Umbilical cord (tissue), 2 donors: ENCODE measurements around the gene APC2. TPM values are rescaled to one million over a fixed set of nuclear protein-coding genes. Genes with fewer than 3 reads are reported as not detected.
"Not testable (repeated sequence)": the region's sequence is repeated elsewhere in the genome, so short reads cannot be mapped to it uniquely, and the experiment has no call there.

Experiments
- DNase-seq: peaks from one replicate; pipeline ENCODE4 v3.0.0-alpha.2; 2015; ENCODE audit warnings: low spot score
- total RNA-seq: library from RNA; depleted of rRNA; stranded (reverse); fragments of >200 nt; gene quantifications from one replicate; pipeline ENCODE4 v1.2.3, GENCODE V29; 2014; ENCODE audit warnings: low replicate concordance; ENCODE audit not compliant: insufficient read depth

The APC2 gene
- total RNA-seq, 1 donor from 2014 or later, result 0.72 TPM

DNA sequence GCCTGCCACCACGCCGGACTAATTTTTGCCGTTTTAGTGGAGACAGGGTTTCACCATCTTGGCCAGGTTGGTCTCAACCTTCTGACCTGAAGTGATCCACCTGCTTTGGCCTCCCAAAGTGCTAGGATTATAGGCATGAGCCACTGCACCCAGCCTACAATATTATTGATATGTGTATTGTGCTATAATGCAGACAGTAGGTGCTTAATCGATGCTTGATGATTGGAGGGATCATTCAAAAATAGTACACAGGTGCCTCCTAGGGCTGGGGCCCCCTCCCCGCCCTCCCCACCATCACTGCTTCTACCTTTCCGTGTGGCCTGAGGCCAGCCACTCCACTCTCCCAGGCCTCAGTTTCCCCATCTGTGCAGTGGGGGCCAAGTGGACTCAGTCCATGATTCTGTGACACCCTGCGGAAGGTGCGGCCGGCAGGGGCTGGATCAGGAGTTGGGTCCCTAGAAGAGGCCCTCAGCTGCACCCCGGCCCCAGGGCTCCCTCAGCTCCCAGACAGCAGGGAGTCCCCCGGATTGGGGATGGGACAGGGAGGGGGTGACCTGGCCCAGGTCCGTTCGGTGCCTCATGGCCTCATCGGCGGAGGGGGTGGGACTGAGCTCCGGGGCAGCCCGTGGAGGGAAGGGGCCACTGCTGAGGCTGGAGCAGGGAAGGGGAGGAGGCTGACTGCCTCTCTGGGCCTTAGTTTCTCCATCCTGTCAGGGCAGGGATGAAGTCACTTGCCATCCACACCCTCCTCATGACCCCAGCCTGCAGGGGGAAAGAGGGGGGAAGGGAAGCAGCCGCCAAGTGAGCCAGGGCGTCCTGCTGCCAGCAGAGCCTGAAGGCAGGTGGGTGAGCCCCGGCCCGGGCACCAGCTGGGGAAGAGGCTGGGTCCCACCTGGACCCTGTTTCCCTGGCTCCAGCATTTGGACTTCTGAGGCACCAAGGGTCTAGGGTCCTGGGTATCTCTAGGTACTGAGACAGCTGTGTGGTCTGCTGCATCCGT, 61.7 kb downstream of the APC2 start:
- no peak for DNase-seq

DNA sequence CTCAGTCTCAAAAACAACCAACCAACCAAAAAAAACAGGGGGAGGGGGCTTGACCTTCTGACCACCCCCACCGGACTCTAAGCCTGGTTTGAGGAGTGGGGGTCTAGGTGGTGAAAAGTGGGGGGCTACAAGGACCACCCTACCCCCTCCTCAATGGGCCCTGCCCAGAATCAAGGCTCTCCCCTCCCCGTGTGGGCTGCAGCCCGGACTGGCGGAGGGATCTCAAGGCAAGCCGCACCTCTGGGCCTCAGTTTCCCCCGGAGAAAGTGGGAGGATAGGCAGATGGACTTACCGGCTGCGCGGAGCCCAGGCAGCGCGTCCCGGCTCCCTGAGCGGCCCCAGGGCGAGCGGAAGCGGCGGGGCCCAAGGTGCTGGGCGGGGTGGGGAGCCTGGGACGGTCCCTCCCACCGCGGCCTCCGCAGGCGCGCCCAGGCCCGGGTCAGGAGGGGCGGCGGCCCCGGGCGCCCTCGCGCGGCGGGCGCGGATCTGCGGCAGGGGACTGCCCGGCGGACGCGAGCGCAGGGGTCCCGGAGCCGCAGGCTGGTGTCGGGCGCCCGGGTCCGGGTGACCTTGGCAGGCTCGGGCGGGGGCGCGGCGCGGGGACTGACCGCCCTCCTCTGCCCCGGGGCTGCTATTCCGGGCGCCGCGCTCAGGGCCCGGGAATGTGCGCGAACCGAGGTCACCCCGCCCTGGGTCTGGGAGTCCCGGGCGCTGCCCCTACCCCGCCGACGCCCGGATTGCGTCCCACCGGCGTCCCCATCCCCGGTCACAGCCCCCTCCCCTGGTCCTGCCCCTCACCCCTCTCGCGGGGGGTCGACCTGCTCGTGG, 63.0 kb downstream of the APC2 start, which contains the start of gene ADAMTSL5:
TSS of gene ADAMTSL5 (minus strand) at position 349 of the 828 bp plus-strand sequence. CDS start 2,076 bp downstream, outside the sequence.
- peak; percentile 77 for DNase-seq

DNA sequence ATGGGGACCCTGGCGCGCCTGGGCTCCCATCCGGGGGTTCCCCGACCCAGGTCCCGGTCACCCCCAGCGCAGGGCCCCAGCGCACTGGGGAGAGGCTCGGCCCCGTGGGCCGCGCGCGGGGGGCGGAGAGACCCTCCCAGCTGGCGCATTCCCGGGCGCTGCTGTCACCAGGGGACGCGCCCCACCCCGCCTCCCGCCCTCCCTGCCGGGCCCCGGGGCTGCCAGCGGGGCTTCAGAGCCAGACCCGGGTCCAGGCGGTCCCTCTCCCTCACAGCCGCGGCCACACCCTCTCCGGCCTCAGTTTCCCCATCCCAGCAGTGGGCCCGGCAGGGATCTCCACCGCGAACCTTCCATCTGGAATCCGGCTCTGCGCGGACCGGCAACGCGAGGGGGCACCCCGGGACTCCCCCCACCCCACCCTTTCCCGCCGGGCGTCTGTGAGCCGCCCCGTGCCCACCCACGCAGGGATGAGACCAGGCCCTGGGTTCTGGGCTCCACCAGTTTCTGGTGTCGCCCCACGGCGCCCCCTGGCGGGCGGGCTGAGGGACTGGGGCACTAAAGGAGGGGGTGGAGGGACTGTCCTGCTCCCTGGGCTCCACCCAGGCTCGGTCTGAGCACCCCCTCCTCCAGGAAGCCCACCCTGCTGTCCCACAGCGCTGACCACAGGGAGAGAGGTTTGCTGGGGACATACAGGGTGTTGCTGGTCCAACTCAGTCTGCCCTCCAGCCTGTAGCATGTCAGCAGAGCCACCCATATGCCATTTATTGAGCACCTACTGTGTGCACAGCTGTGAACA, 63.8 kb downstream of the APC2 start:
- peak; percentile 71 for DNase-seq

DNA sequence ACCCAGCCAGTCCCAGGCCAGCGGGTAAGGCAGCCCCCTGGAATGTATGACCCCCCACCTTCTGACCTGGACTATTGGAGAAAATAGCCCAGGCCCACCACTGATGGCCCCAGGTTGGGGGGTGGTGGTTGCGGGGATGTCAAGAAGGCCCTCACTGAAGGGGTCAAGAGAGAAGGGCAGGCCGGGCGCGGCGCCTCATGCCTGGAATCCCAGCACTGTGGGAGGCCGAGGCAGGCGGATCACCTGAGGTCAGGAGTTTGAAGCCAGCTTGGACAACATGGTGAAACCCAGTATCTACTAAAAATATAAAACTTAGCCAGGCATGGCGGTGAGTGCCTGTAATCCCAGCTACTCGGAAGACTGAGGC, 64.4 kb downstream of the APC2 start:
- DNase-seq, result no peak

DNA sequence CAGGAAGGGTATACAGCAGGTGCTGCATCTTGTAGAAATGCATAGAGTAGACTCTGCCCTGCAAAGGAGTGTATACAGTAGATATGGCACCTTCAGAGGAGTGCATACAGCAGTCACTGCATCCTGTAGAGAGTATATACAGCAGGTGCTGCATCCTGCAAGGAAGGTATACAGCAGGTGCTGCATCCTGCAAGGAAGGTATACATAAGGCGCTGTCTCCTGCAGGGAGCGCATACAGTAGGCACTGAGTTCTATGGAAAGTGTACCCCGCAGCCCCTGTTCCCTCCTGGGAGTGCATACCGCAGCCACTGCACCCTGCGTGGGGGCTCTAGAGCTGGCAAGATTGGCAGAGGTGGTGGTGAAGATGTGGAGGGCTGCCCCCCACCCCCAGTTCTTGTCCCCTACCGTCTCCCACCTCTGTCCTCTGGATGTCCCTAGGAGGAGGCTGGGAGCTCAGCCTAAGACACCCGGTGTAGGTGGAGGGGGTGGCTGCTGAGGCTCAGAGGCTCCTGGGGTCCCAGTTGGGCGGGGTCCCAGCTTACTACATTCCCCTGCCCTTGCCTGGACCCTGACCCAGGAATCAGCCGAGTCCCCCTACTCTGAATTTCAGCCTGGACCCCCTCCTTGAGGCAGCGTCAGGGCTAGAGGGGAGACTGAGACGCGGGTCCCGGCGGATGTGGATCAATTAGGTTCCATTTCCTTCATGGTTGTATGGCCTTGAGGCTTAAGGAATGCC, 65.2 kb downstream of the APC2 start:
- no peak for DNase-seq

DNA sequence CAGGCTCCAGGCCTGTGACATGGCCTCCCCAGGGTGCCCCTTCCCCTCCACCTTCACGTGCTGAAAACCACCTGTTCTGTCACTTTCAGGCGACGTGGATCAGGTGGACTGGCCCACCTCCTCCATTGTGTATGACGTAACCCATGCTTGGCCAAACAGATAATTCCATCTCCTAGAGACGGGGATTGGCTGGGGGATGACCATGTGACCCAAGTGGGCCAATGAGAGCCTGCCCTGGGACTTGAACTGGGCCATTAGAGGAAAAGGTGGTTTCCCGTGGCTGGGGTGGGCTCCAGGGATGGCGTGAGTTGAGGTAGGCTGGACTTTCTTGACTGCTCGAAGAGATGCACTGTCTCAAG, 66.5 kb downstream of the APC2 start:
- no peak for DNase-seq

DNA sequence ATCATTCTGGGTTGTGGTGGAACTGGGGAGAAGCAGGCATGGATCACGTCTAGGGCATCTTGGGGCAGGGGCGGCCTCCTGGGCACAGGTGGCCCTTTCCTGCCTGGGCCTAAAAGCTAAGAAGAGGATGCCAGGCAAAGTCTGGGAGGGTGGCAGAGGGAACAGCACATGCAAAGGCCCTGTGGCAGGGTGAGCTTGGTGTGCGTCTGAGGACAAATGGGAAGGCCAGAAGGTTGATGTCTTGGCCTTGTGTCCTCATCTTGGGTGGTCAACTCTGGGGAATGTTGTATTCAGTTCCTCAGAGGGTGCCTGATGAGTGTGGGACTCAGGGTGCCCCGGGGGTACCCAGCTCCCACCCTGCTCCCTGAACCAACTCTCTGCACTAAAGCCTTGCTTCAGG, 68.5 kb downstream of the APC2 start:
- DNase-seq, result no peak

DNA sequence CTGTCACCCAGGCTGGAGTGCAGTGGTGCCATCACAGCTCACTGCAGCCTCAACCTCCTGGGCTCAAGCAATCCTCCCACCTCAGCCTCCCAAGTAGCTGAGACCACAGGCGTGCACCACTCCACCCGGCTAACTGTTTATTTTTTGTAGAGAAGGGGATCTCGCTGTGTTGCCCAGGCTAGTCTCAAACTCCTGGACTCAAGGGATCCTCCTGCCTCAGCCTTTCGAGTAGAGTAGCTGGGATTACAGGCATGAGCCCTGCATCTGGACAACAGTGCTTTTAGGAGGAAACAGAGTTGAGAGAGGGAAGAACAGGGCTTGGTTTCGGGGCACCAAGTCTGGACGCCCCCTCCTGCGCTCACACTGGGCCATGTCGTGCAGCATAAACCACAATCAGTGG, 69.9 kb downstream of the APC2 start:
- DNase-seq, result not testable (repeated sequence)

DNA sequence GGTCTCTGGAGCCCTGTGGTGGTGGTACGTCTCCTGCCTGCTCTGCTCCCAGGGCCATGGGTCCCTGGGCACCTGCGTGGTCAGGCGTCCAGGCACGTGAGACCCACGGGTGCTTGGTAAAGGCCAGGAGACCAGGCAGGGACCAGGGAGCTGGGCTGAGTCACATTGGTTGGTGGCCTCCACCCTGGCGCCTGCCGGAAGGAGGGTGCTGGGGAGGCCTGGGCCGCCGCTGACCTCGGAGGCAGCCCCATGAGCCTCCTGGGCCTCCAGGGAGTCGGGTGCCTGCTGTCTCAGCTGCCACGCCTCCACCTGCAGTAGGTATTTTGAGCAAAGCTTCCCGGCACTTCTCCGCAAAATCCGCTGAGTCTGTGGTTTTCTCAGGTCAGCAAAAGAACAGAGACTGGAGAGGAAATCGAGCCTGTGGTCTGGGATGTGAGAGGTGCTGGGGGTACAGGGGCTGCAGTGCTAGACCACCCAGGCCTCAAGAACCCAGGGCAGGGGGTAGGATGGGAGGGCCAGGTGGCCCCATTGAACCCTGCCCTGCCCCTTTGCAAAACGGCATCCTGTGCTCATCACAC, 70.4 kb downstream of the APC2 start:
- no peak for DNase-seq

DNA sequence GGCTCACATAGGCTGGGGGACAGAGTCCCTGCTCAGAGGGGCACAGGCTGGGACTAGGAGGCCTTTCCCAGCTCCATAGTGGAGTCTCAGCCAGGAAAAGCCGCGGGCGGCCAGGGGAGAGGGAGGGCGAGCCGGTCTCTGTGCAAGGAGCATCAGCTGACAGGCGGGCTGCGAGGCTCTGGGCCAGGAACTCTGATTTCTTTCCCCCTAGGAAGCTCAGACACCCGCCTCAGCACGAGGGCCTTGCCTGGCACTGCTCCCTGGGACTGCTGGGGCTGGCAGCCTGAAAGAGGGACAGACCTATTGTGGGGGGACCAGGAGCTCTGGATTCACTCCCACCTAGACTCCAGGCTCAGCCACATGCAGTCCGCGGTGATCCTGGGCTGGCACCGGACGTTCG, 71.7 kb downstream of the APC2 start:
- DNase-seq, result peak; percentile 59

DNA sequence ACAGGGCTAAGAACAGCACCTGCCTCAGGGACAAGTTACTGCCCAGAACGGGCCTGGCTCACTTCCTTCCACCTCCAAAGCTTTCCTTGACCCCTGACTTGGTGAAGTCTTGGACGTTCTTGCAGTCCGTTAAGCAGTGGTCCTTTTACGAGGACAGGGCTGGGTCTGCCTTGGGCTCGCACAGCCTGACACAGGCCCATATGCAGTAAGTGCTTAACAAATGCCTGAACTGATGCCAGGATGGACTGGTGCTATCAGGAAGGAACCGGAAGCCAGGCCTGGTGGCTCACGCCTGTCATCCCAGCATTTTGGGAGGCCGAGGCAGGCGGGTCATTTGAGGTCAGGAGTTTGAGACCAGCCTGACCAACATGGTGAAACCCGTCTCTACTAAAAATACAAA, 72.1 kb downstream of the APC2 start:
- no peak for DNase-seq

DNA sequence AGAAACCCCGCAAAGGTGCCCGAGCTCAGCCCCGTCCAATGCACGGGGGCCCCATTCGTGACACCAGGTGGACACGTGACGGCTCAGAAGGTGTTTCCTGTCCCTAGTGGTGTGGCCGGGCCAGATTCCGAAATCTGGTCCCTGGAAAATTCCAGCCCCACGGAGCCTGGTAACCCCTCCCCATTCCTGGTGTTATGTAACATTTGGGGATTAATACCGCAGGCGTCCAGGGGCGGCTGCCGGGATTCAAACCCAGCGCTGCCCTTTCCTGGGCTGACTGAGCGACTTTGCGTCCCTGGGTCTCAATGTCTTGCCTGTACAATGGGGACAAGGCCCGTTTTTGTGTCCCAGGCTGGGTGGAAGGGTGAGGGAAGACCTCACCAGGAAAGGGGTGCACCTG, 72.9 kb downstream of the APC2 start:
- DNase-seq, result no peak

Other genes starting within 250 kb of the APC2 start
- 60.4 TPM for gene STK11, start 244.3 kb upstream of the APC2 start, total RNA-seq
- gene CBARP, start 212.1 kb upstream of the APC2 start, total RNA-seq, result not detected
- gene ATP5F1D, start 208.4 kb upstream of the APC2 start, total RNA-seq, result 24.8 TPM
- 16.6 TPM for gene MIDN, start 201.5 kb upstream of the APC2 start, total RNA-seq
- 319 TPM for gene CIRBP, start 180.8 kb upstream of the APC2 start, total RNA-seq
- gene FAM174C, start 174.6 kb upstream of the APC2 start, total RNA-seq, result 1.7 TPM
- gene EFNA2, start 164.2 kb upstream of the APC2 start, total RNA-seq, result not detected
- 29.1 TPM for gene NDUFS7, start 66.2 kb upstream of the APC2 start, total RNA-seq
- 13.7 TPM for gene GAMT, start 48.6 kb upstream of the APC2 start, total RNA-seq
- gene DAZAP1, start 42.5 kb upstream of the APC2 start, total RNA-seq, result 30.8 TPM
- gene RPS15, start 11.7 kb upstream of the APC2 start, total RNA-seq, result 212 TPM
- gene C19orf25, start 29.1 kb downstream of the APC2 start, total RNA-seq, result 22.9 TPM
- gene PCSK4, start 40.2 kb downstream of the APC2 start, total RNA-seq, result 1.9 TPM
- 1.4 TPM for gene REEP6, start 41.1 kb downstream of the APC2 start, total RNA-seq
- 5.1 TPM for gene ADAMTSL5, start 62.9 kb downstream of the APC2 start, total RNA-seq
- gene PLK5, start 74.0 kb downstream of the APC2 start, total RNA-seq, result not detected
- gene MEX3D, start 118.2 kb downstream of the APC2 start, total RNA-seq, result 50.3 TPM
- gene MBD3, start 142.7 kb downstream of the APC2 start, total RNA-seq, result 76.1 TPM
- 86.2 TPM for gene UQCR11, start 155.3 kb downstream of the APC2 start, total RNA-seq
- gene TCF3, start 202.5 kb downstream of the APC2 start, total RNA-seq, result 18.5 TPM